Measurements from ENCODE around the gene SASH1. TPM values are rescaled to one million over a fixed set of nuclear protein-coding genes. Genes with fewer than 3 reads are reported as not detected.

SASH1 gene
- total and polyA plus RNA-seq, 2 donors (not counting 3 experiments of a cell fraction or from before 2014, with no cell fraction given) = 18.5 to 103 TPM

- no peak overlapping the region for H3K4me2 ChIP-seq (ENCODE audit: insufficient read depth, low read length)
- H3K9ac ChIP-seq (replicated peaks; ENCODE audit: extremely low read depth, insufficient read depth, low read length) = no peak overlapping the region
- no peaks in the 10 kb centered on the region for H3K36me3 ChIP-seq (ENCODE audit: control insufficient read depth in 2 of 2, extremely low read depth in 1 of 2, insufficient read depth in 2 of 2, low read length in 2 of 2)
- no peak overlapping the region for H3K4me3 ChIP-seq (replicated peaks in 1 of 3; ENCODE audit: insufficient read depth in 1 of 3, low read depth in 1 of 3, low read length in 3 of 3)
- intact Hi-C loops (cut with micrococcal nuclease) = no loop called here
- no peak for DNase-seq (ENCODE audit: low read depth, low spot score)
- CTCF ChIA-PET = interaction anchor here (0.6 to 1.0 kb wide), 2 partner anchors 33 to 39 kb away, joined by 3 read pairs; no protein-coding TSS in a partner anchor
- TF ChIP-seq CTCF (IDR thresholded peaks at IDR 0.05; ENCODE audit: extremely low read depth in 1 of 2, insufficient read depth in 1 of 2, low read depth in 1 of 2, low read length in 2 of 2) (no peak), POLR2AphosphoS5 (IDR thresholded peaks at IDR 0.05; ENCODE audit: insufficient read depth, low read depth, low read length) (no peak)
- H3K4me1 ChIP-seq (ENCODE audit: control insufficient read depth, extremely low read depth, insufficient read depth, low read length) = peaks cover 5% of the 10 kb centered on the region
- H3K27ac ChIP-seq (ENCODE audit: insufficient read depth, low read depth, low read length) = no peak overlapping the region
- H4K20me1 ChIP-seq (replicated peaks; ENCODE audit: control insufficient read depth, extremely low read depth, insufficient read depth, low read length) = no peaks in the 10 kb centered on the region
- dilution Hi-C loops (cut with MboI; ENCODE audit: extremely low pct_ligation_motif_present, low sequenced_read_pairs) = no loop called here
- no peaks in the 10 kb centered on the region for H3K9me3 ChIP-seq (replicated peaks; ENCODE audit: control insufficient read depth, insufficient read depth, low read length)
- POLR2A ChIA-PET = no interaction called here
- H3K79me2 ChIP-seq (ENCODE audit: control insufficient read depth, insufficient read depth, low read length) = no peaks in the 10 kb centered on the region
- H3K9me1 ChIP-seq (replicated peaks; ENCODE audit: control insufficient read depth, extremely low read depth, insufficient read depth, low read length) = no peaks in the 10 kb centered on the region
- BruUV-seq (replicated peaks) = no TSS peak
- FAIRE-seq = no peak
- no peaks in the 10 kb centered on the region for H3K27me3 ChIP-seq (ENCODE audit: control insufficient read depth in 2 of 2, insufficient read depth in 2 of 2, low read length in 2 of 2)
- H2AFZ ChIP-seq (ENCODE audit: low read depth, low read length) = no peak overlapping the region
Measured at GRCh38 chr6:148296771-148297170, 45.9 kb upstream of the SASH1 start.

- Histone ChIP-seq H2AFZ (ENCODE audit: low read depth, low read length) (no peak overlapping the region), H3K4me3 (replicated peaks in 1 of 3; ENCODE audit: insufficient read depth in 1 of 3, low read depth in 1 of 3, low read length in 3 of 3) (no peak overlapping the region), H3K79me2 (ENCODE audit: control insufficient read depth, insufficient read depth, low read length) (no peaks in the 10 kb centered on the region), H3K9me3 (replicated peaks; ENCODE audit: control insufficient read depth, insufficient read depth, low read length) (no peaks in the 10 kb centered on the region), H3K27me3 (ENCODE audit: control insufficient read depth in 2 of 2, insufficient read depth in 2 of 2, low read length in 2 of 2) (no peaks in the 10 kb centered on the region), H3K36me3 (ENCODE audit: control insufficient read depth in 2 of 2, extremely low read depth in 1 of 2, insufficient read depth in 2 of 2, low read length in 2 of 2) (no peaks in the 10 kb centered on the region), H3K4me2 (ENCODE audit: insufficient read depth, low read length) (no peak overlapping the region), H3K4me1 (ENCODE audit: control insufficient read depth, extremely low read depth, insufficient read depth, low read length) (no peaks in the 10 kb centered on the region), H3K9ac (replicated peaks; ENCODE audit: extremely low read depth, insufficient read depth, low read length) (no peak overlapping the region), H4K20me1 (replicated peaks; ENCODE audit: control insufficient read depth, extremely low read depth, insufficient read depth, low read length) (no peaks in the 10 kb centered on the region), H3K27ac (ENCODE audit: insufficient read depth, low read depth, low read length) (no peak overlapping the region), H3K9me1 (replicated peaks; ENCODE audit: control insufficient read depth, extremely low read depth, insufficient read depth, low read length) (no peaks in the 10 kb centered on the region)
- dilution Hi-C loops (cut with MboI; ENCODE audit: extremely low pct_ligation_motif_present, low sequenced_read_pairs) (no loop called here), intact Hi-C loops (cut with micrococcal nuclease) (no loop called here)
- no peak for TF ChIP-seq POLR2AphosphoS5 (IDR thresholded peaks at IDR 0.05; ENCODE audit: insufficient read depth, low read depth, low read length)
- TF ChIP-seq JUN (IDR thresholded peaks at IDR 0.05; ENCODE audit: borderline replicate concordance, insufficient read depth, insufficient read length, low read depth) = no peak
- no peak for TF ChIP-seq FOS (IDR thresholded peaks at IDR 0.05; ENCODE audit: borderline replicate concordance, insufficient read depth, low read length)
- no peak for TF ChIP-seq MYC (IDR thresholded peaks at IDR 0.05; ENCODE audit: low read depth, low read length)
- TF ChIP-seq CTCF (IDR thresholded peaks at IDR 0.05; ENCODE audit: extremely low read depth in 1 of 2, insufficient read depth in 1 of 2, low read depth in 1 of 2, low read length in 2 of 2) = no peak
- no peak for TF ChIP-seq EZH2 (IDR thresholded peaks at IDR 0.05; ENCODE audit: borderline replicate concordance, low read depth, low read length, severe bottlenecking)
- TF ChIP-seq MAX (IDR thresholded peaks at IDR 0.05; ENCODE audit: insufficient read depth, insufficient read length) = no peak
- TF ChIP-seq POLR2A (IDR thresholded peaks at IDR 0.05; ENCODE audit: low read depth, low read length) = no peak
- no peak for TF ChIP-seq GATA2 (IDR thresholded peaks at IDR 0.05; ENCODE audit: insufficient read depth, insufficient read length, low read depth, low read length)
- ChIA-PET POLR2A (no interaction called here), CTCF (no interaction called here)
- no peak for DNase-seq (ENCODE audit: low read depth, low spot score)
- BruUV-seq (replicated peaks) = no TSS peak
- no peak for FAIRE-seq
Measured at GRCh38 chr6:148298683-148299082, 44.0 kb upstream of the SASH1 start.

Data from endothelial cell of umbilical vein (primary cell).